ENCODE results near the gene SLC10A1. TPM values are rescaled to one million over a fixed set of nuclear protein-coding genes. Genes with fewer than 3 reads are reported as not detected.

Gene SLC10A1
- total RNA-seq, 4 donors from 2014 or later, result not detected

DNA sequence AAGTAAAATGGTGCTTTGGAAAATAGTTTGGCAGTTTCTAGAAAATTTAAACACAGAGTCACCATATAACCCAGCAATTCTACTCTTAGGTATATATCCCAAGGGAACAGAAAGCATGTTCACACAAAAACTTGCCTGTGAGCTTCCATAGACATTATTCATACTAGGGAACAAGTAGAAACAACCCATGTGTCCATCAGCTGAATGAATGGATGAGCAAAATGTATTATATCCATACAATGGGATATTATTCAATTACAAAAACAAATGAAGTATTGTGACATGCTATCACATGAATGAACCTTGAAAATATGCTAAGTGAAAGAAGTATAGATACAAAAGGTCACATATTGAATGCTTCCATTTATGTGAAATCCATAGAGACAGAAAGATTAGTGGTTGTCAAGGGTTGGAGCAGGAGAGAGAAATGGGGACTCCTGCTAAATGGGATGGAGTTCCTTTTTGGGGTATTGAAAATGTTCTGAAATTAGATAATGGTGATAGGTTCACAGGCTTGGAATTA lies 7.9 kb downstream of the SLC10A1 start:
- H3K9me3 ChIP-seq, result no peaks in the 10 kb centered on the region
- H3K4me1 ChIP-seq, result no peaks in the 10 kb centered on the region
- no peak overlapping the region for H3K27ac ChIP-seq
- no peak overlapping the region for H3K4me3 ChIP-seq
- H3K36me3 ChIP-seq, result peaks cover 0 to 6% (median 0%) of the 10 kb centered on the region in 3 donors
- intact Hi-C loops (cut with DNase I), result no loop called here
- H3K27me3 ChIP-seq, result no peaks in the 10 kb centered on the region
- DNase-seq, result no peak
- TF ChIP-seq, protein P1, sequence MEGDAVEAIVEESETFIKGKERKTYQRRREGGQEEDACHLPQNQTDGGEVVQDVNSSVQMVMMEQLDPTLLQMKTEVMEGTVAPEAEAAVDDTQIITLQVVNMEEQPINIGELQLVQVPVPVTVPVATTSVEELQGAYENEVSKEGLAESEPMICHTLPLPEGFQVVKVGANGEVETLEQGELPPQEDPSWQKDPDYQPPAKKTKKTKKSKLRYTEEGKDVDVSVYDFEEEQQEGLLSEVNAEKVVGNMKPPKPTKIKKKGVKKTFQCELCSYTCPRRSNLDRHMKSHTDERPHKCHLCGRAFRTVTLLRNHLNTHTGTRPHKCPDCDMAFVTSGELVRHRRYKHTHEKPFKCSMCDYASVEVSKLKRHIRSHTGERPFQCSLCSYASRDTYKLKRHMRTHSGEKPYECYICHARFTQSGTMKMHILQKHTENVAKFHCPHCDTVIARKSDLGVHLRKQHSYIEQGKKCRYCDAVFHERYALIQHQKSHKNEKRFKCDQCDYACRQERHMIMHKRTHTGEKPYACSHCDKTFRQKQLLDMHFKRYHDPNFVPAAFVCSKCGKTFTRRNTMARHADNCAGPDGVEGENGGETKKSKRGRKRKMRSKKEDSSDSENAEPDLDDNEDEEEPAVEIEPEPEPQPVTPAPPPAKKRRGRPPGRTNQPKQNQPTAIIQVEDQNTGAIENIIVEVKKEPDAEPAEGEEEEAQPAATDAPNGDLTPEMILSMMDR (IDR thresholded peaks at IDR 0.05), result no peak
- TF ChIP-seq POLR2A (IDR thresholded peaks at IDR 0.05), result no peak

DNA sequence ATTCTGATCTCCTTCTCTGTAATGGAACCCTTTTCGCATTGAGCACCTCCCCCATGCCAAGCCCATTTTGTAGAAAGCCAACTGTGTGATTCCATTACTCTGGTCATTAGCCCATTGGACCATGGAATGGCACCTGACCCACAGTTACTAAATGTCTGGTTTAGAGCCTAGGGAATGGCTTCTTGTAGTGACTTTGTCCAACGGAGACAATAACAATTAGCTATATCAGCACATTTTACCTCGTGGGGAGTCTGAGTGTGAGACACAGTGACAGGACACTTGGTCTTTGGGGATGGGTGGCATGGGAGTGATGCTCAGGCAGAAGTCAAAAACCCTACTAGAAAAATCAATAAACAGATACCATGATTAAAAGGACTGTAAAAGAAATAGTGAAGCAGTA lies 10.4 kb downstream of the SLC10A1 start:
- intact Hi-C loops (cut with DNase I), result no loop called here
- peaks cover 0 to 6% (median 0%) of the 10 kb centered on the region in 3 donors for H3K36me3 ChIP-seq
- no peaks in the 10 kb centered on the region for H3K27me3 ChIP-seq
- no peaks in the 10 kb centered on the region for H3K4me1 ChIP-seq
- no peaks in the 10 kb centered on the region for H3K9me3 ChIP-seq
- no peak overlapping the region for H3K4me3 ChIP-seq
- TF ChIP-seq, protein P1 (IDR thresholded peaks at IDR 0.05), result no peak
- no peak for TF ChIP-seq POLR2A (IDR thresholded peaks at IDR 0.05)
- no peak for DNase-seq
- H3K27ac ChIP-seq, result no peak overlapping the region
- WGBS, 2 donors, result 90 to 98% methylated on average over 3 of the region's 3 CpGs

DNA sequence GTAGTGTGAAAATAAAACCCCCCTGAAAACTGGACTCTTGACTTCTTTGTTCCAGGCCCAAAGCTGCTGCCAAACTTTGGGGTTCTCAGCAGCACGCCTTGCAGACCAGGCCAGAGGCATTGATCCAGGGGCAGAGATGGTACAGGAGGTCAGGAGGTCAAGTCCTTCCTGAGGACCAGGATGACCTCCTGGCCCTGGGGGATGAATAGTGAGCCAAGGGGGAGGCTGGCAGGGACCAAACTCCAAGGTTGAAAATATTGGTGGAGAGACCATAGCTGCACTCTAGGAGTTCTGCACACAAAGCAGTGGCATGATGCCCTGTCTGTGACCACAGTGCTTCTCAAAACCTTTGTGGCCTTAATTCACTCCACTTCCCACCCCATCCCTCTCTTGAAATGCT lies 12.1 kb downstream of the SLC10A1 start:
- Histone ChIP-seq H3K27me3 (no peaks in the 10 kb centered on the region), H3K4me3 (no peak overlapping the region), H3K9me3 (no peaks in the 10 kb centered on the region), H3K4me1 (no peaks in the 10 kb centered on the region), H3K36me3 (peaks cover 0 to 19% (median 0%) of the 10 kb centered on the region in 3 donors), H3K27ac (no peak overlapping the region)
- 80% methylated on average over 1 of the region's 1 CpG; no CpG with 5 or more reads in 1 of the 2 donors for WGBS, 2 donors
- DNase-seq, result no peak
- TF ChIP-seq, protein P1 (IDR thresholded peaks at IDR 0.05), result no peak
- TF ChIP-seq POLR2A (IDR thresholded peaks at IDR 0.05), result no peak
- intact Hi-C loops (cut with DNase I), result no loop called here

DNA sequence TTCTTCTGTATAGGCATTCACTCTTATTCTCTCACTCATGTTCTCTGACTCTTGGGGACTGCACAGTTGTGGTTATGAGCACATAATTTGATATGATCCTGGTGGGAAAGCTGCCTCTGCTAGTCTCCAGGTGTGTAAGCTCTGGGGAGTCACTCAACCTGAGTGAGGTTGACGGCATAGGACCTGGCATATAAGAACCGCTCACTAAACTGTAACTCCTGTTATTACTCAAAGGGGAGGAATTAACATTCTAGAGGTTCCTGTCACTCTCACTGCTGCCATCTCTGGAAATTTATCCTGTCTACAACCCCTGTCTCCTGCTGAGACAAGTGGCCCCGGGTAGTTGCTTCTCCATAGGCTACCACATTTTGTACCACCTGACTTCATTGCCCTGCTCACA lies 16.1 kb downstream of the SLC10A1 start:
- intact Hi-C loops (cut with DNase I), result no loop called here
- no peaks in the 10 kb centered on the region for H3K9me3 ChIP-seq
- no peak for DNase-seq
- no peaks in the 10 kb centered on the region for H3K27me3 ChIP-seq
- H3K4me1 ChIP-seq, result peaks cover 0 to 14% (median 0%) of the 10 kb centered on the region in 3 donors
- TF ChIP-seq POLR2A (IDR thresholded peaks at IDR 0.05), result no peak
- TF ChIP-seq, protein P1 (IDR thresholded peaks at IDR 0.05), result no peak
- H3K27ac ChIP-seq, result no peak overlapping the region
- WGBS, 2 donors, result 60 to 90% methylated on average over 1 to 3 of the region's 3 CpGs
- H3K4me3 ChIP-seq, result no peak overlapping the region
- peaks cover 0 to 53% (median 6%) of the 10 kb centered on the region in 3 donors for H3K36me3 ChIP-seq

DNA sequence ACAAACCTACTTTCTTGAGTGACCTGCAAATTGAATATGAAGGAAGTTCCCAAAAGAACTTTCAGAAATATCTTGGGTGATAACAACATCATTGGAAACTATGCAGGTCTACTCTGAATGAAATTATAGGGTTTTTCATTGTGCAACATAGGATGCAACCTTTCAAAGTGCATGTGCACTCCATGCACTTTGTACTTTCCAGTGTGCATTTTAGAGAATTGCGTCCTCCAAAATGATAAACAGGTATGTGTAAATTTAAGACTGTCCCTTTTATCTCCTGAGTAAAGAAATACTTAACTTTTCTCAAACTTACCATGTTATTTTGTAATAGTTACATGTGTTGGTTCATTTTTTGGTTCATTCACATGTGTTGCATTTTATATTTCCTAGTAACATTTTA lies 16.9 kb downstream of the SLC10A1 start:
- intact Hi-C loops (cut with DNase I), result no loop called here
- Histone ChIP-seq H3K36me3 (peaks cover 0 to 62% (median 6%) of the 10 kb centered on the region in 3 donors), H3K4me1 (peaks cover 0 to 14% (median 0%) of the 10 kb centered on the region in 3 donors)

More for the DNA sequence above, 16.9 kb downstream of the SLC10A1 start:
- TF ChIP-seq, protein P1 (IDR thresholded peaks at IDR 0.05), result no peak
- no peaks in the 10 kb centered on the region for H3K9me3 ChIP-seq
- H3K27ac ChIP-seq, result no peak overlapping the region
- no peaks in the 10 kb centered on the region for H3K27me3 ChIP-seq
- 95 to 97% methylated on average over 1 of the region's 1 CpG for WGBS, 2 donors
- H3K4me3 ChIP-seq, result no peak overlapping the region
- DNase-seq, result no peak
